Small intestine (tissue), 7 donors: Measurements from ENCODE around the gene CAPZB. TPM values are rescaled to one million over a fixed set of nuclear protein-coding genes. Genes with fewer than 3 reads are reported as not detected.
"Not testable (repeated sequence)": the region's sequence is repeated elsewhere in the genome, so short reads cannot be mapped to it uniquely, and the experiment has no call there.

Source experiments
- DNase-seq, 2 donors: peaks; one replicate each; pipeline versions ENCODE4 v3.0.0 to v3.0.0-alpha.2; 2013
- FAIRE-seq: peaks from 2 replicates; lab custom pipeline; 2012; peaks lifted over from hg19 to GRCh38; lab: Jason Lieb, UNC
- H3K27ac ChIP-seq, 3 donors: one replicate each; pipeline ENCODE4 v1.5.1; 2013; ENCODE audit warnings: low read length in 2 of 3, mild to moderate bottlenecking in 2 of 3, control low read depth in 1 of 3, inconsistent platforms in 1 of 3, low read depth in 1 of 3, moderate library complexity in 1 of 3
- H3K27me3 ChIP-seq, 3 donors: one replicate each; pipeline ENCODE4 v1.6.1; 2013; ENCODE audit warnings: low read length in 3 of 3, inconsistent platforms in 1 of 3; ENCODE audit not compliant: control insufficient read depth in 3 of 3, insufficient read depth in 3 of 3
- H3K36me3 ChIP-seq, 3 donors: one replicate each; pipeline ENCODE4 v1.6.1; 2013; ENCODE audit warnings: low read length in 3 of 3, inconsistent platforms in 1 of 3, low read depth in 1 of 3, mild to moderate bottlenecking in 1 of 3, moderate library complexity in 1 of 3; ENCODE audit not compliant: control insufficient read depth in 3 of 3, insufficient read depth in 2 of 3
- H3K4me1 ChIP-seq, 3 donors: one replicate each; pipeline ENCODE4 v1.6.1; 2013; ENCODE audit warnings: low read length in 2 of 3, inconsistent platforms in 1 of 3, low read depth in 1 of 3, mild to moderate bottlenecking in 1 of 3, moderate library complexity in 1 of 3; ENCODE audit not compliant: control insufficient read depth in 3 of 3, insufficient read depth in 2 of 3
- H3K4me3 ChIP-seq, 3 donors: one replicate each; pipeline ENCODE4 v1.5.1; 2013; ENCODE audit warnings: low read length in 3 of 3, control low read depth in 1 of 3, inconsistent platforms in 1 of 3, low read depth in 1 of 3, mild to moderate bottlenecking in 1 of 3, moderate library complexity in 1 of 3
- H3K9me3 ChIP-seq, 2 donors: one replicate each; pipeline ENCODE4 v1.6.1; 2013; ENCODE audit warnings: low read depth in 1 of 2, low read length in 1 of 2; ENCODE audit not compliant: control insufficient read depth in 2 of 2, insufficient read depth in 1 of 2
- WGBS, 3 donors: extraction: QIAGEN DNeasy Blood & Tissue Kit; methylation state at CpG; one replicate each; pipeline ENCODE4 v1.1.7; 2013; 5-methylcytosine and 5-hydroxymethylcytosine counted together
- polyA plus RNA-seq, 4 donors: library from polyadenylated mRNA; stranded (reverse) in 3 of 4; unstranded in 1 of 4; fragments of 200-250 nt in 3 of 4; fragments of 120-200 nt in 1 of 4; gene quantifications; one replicate each; pipeline versions ENCODE4 v1.2.1 to v1.2.3, GENCODE V29; 2013
- donor health status: healthy with polysubstance abuse.
- donor health status: control.
- donor health status: control.
- donor health status: Bipolar disorder and iron deficiency.
- donor health status: healthy.

The CAPZB gene
- polyA plus RNA-seq, 4 donors: 245 to 292 (median 276) TPM

DNA sequence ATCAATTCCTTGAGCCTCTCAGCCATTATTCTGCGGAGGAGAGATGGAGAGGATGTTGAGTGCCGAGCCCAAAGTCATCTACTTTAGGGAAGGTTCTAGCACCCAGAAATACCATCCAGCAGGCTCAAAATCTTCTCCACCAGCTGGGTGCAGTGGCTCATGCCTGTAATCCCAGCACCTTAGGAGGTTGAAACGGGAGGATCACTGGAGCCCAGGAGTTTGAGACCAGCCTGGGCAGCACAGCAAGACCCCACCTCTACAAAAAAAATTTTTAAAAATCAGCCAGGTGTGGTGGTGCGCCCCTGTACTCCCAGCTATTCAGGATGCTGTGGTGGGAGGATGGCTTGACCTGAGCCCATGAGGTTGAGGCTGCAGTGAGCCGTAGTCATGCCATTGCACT is 39.5 kb upstream of the CAPZB start:
- FAIRE-seq: no peak
- Histone ChIP-seq H3K27me3 (no peaks in the 10 kb centered on the region), H3K4me3 (no peak overlapping the region), H3K36me3 (no peaks in the 10 kb centered on the region), H3K27ac (no peak overlapping the region), H3K9me3 (no peaks in the 10 kb centered on the region), H3K4me1 (no peaks in the 10 kb centered on the region)
- no peak for DNase-seq
- 93 to 95% (median 95%) methylated on average over 5 of the region's 5 CpGs for WGBS, 3 donors

DNA sequence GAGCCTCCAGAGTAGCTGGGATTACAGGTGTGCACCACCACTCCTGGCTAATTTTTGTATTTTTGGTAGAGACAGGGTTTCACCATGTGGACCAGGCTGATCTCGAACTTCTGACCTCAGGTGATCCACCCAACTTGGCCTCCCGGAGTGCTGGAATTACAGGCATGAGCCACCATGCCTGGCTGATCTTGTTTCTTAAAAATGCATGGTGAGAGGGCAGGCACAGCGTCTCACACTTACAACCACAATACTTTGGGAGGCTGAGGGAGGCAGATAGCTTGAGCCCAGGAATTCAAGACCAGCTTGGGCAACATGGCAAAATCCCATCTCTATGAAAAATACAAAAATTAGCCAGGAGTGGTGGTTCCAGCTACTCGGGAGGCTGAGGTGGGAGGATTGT is 37.2 kb upstream of the CAPZB start:
- WGBS, 3 donors: 80 to 88% (median 87%) methylated on average over 4 of the region's 4 CpGs
- not testable (repeated sequence) for DNase-seq, H3K9me3 ChIP-seq, H3K4me3 ChIP-seq, H3K27me3 ChIP-seq, H3K4me1 ChIP-seq, H3K36me3 ChIP-seq, H3K27ac ChIP-seq, FAIRE-seq

DNA sequence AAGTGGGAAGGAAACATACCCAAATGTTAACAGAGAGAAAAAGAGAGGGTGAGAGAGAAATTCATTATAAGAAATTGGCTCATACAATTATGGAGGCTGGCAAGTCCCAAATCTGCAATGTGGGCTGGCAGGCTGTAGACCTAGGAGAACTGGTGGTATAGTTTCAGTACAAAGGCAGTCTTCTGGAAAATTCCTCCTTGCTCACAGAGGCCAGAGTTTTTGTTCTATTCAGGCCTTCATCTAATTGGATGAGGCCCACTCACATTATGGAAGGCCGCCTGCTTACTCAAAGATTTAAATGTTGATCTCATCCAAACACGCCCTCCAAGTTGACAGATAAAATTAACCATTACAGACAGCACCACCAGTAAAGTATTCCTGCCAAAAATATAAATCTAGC is 36.1 kb upstream of the CAPZB start:
- H3K4me1 ChIP-seq: no peaks in the 10 kb centered on the region
- H3K4me3 ChIP-seq: no peak overlapping the region
- H3K36me3 ChIP-seq: no peaks in the 10 kb centered on the region
- no peaks in the 10 kb centered on the region for H3K27me3 ChIP-seq
- DNase-seq: no peak
- H3K9me3 ChIP-seq: peaks cover 0 to 3% of the 10 kb centered on the region in 2 donors
- WGBS, 3 donors: 85 to 96% (median 93%) methylated on average over 2 of the region's 2 CpGs
- H3K27ac ChIP-seq: no peak overlapping the region
- FAIRE-seq: no peak

- Histone ChIP-seq H3K27ac (no peak overlapping the region), H3K4me1 (no peaks in the 10 kb centered on the region)
- no peak for FAIRE-seq
Measured at GRCh38 chr1:19517017-19517416, 31.7 kb upstream of the CAPZB start.

GRCh38 chr1:19515201-19515600 is 29.9 kb upstream of the CAPZB start:
- H3K4me3 ChIP-seq: no peak overlapping the region
- no peak overlapping the region for H3K27ac ChIP-seq
- peaks cover 0 to 3% of the 10 kb centered on the region in 2 donors for H3K9me3 ChIP-seq
- peaks cover 4 to 6% (median 4%) of the 10 kb centered on the region in 3 donors for H3K4me1 ChIP-seq
- WGBS, 3 donors: 81 to 94% (median 93%) methylated on average over 4 of the region's 4 CpGs
- DNase-seq (no peak), FAIRE-seq (no peak)
- H3K27me3 ChIP-seq: no peaks in the 10 kb centered on the region
- H3K36me3 ChIP-seq: no peaks in the 10 kb centered on the region

More at GRCh38 chr1:19517017-19517416, 31.7 kb upstream of the CAPZB start:
- Histone ChIP-seq H3K27me3 (no peaks in the 10 kb centered on the region), H3K4me3 (no peak overlapping the region), H3K36me3 (no peaks in the 10 kb centered on the region), H3K9me3 (peaks cover 0 to 3% of the 10 kb centered on the region in 2 donors)
- DNase-seq: no peak

DNA sequence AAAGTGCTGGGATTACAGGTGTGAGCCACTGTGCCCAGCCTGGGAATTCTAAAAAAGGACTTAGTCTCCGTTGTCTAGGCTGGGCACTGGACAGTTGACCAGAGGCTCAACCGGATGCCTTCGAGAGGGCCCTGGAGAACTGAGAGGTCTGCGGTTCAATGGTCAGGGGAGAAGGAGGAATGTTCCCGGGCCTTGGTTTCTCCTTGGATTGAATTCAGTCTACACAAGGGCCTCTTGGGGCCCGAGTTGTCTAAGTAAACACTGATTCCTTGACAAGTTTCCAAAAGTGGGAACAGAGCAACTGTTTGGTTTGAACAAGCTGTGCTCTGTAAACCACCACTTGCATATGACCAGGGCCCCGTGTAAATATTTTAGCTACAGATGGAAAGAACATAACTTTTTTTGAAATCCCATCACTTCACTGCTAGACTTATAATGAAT is 29.1 kb upstream of the CAPZB start:
- H3K27ac ChIP-seq: peak overlapping the region in 1 of 3 donors; percentile 71

GRCh38 chr1:19512545-19512944 is 27.2 kb upstream of the CAPZB start:
- no peaks in the 10 kb centered on the region for H3K9me3 ChIP-seq
- DNase-seq (no peak), FAIRE-seq (no peak)
- H3K4me1 ChIP-seq: peaks cover 4 to 11% (median 4%) of the 10 kb centered on the region in 3 donors
- no peaks in the 10 kb centered on the region for H3K36me3 ChIP-seq
- H3K4me3 ChIP-seq: no peak overlapping the region
- H3K27ac ChIP-seq: no peak overlapping the region
- 55 to 89% (median 66%) methylated on average over 2 of the region's 2 CpGs for WGBS, 3 donors
- no peaks in the 10 kb centered on the region for H3K27me3 ChIP-seq

More for the DNA sequence above, 29.1 kb upstream of the CAPZB start:
- 63 to 85% (median 78%) methylated on average over 7 of the region's 7 CpGs for WGBS, 3 donors
- H3K4me3 ChIP-seq: no peak overlapping the region
- H3K27me3 ChIP-seq: no peaks in the 10 kb centered on the region
- H3K9me3 ChIP-seq: peaks cover 0 to 3% of the 10 kb centered on the region in 2 donors
- H3K4me1 ChIP-seq: peaks cover 4 to 7% (median 4%) of the 10 kb centered on the region in 3 donors
- FAIRE-seq (no peak), DNase-seq (peak in 1 of 2 donors; percentile 30)
- H3K36me3 ChIP-seq: no peaks in the 10 kb centered on the region

- Histone ChIP-seq H3K9me3 (no peaks in the 10 kb centered on the region), H3K4me3 (no peak overlapping the region), H3K36me3 (no peaks in the 10 kb centered on the region), H3K27ac (no peak overlapping the region), H3K27me3 (no peaks in the 10 kb centered on the region), H3K4me1 (peaks cover 4 to 12% (median 4%) of the 10 kb centered on the region in 3 donors)
- no peak for DNase-seq
- FAIRE-seq: no peak
Measured at GRCh38 chr1:19511116-19511515, 25.8 kb upstream of the CAPZB start.

DNA sequence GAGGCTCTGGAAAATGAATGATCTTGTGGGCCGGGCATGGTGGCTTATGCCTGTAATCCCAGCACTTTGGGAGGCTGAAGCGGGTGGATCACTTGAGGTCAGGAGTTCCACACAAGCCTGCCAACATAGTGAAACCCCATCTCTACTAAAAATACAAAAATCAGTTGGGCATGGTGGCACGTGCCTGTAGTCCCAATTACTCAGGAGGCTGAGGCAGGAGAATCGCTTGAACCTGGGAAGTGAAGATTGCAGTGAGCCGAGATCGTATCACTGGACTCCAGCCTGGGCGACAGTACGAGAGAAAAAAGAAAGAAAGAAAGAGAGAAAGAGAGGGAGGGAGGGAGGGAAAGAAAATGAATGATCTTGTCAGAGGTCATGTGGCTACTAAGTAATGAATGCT is 24.3 kb upstream of the CAPZB start:
- H3K27ac ChIP-seq, H3K4me3 ChIP-seq, H3K36me3 ChIP-seq, H3K27me3 ChIP-seq, DNase-seq, FAIRE-seq, H3K9me3 ChIP-seq: not testable (repeated sequence)
- H3K4me1 ChIP-seq: peaks cover 4 to 23% (median 10%) of the 10 kb centered on the region in 3 donors
- WGBS, 3 donors: 60 to 97% (median 88%) methylated on average over 8 of the region's 8 CpGs
